B cell (primary cell): ENCODE measurements around the gene SDF2L1.

Experiments
- EZH2 ChIP-seq: IDR thresholded peaks from 2 replicates; pipeline ENCODE4 v1.6.1; 2012; ENCODE audit warnings: borderline replicate concordance, low read depth, mild to moderate bottlenecking, moderate library complexity, low read length; ENCODE audit not compliant: insufficient read depth, poor library complexity, severe bottlenecking
- TF ChIP-seq, protein P1 (sequence below): fragments of 200-600 bp; IDR thresholded peaks from one replicate; pipeline ENCODE4 v1.8.0; 2022; ENCODE audit warnings: antibody characterized with exemption, mild to moderate bottlenecking

DNA sequence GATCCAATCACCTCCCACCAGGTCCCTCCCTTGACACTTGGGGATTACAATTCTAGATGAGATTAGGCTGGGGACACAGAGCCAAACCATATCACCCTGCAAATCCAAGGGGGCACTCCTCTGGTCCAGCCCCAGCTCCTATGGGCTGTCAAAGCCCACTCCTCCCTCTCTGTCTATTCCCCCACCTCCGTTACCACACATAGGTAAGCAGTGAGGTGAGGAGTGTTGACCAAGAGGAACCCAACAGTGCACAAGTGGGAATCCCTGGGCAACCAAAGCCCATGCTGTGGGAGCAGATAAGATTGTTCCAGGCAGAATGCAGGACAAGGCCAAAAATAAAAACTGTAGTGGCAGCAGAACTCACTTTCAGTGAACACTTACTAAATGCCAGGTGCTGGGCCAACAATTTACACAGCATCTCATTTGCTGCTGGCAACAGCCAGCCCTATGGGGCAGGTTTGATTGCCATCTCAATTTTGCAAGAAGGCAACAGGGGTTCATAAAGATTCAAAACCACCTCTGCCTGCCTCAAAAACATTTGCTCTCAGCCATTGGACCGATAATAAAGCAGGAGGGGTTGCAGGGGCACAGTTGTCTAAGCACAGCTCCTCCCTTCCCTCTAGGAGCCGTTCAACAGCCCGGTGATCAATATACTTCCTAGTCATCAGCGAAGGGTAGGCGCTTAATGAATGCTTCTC, 8.9 kb downstream of the SDF2L1 start:
- TF ChIP-seq, protein P1, sequence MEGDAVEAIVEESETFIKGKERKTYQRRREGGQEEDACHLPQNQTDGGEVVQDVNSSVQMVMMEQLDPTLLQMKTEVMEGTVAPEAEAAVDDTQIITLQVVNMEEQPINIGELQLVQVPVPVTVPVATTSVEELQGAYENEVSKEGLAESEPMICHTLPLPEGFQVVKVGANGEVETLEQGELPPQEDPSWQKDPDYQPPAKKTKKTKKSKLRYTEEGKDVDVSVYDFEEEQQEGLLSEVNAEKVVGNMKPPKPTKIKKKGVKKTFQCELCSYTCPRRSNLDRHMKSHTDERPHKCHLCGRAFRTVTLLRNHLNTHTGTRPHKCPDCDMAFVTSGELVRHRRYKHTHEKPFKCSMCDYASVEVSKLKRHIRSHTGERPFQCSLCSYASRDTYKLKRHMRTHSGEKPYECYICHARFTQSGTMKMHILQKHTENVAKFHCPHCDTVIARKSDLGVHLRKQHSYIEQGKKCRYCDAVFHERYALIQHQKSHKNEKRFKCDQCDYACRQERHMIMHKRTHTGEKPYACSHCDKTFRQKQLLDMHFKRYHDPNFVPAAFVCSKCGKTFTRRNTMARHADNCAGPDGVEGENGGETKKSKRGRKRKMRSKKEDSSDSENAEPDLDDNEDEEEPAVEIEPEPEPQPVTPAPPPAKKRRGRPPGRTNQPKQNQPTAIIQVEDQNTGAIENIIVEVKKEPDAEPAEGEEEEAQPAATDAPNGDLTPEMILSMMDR: no peak
- no peak for TF ChIP-seq EZH2
